Neural crest cell (in vitro differentiated cells): Measurements from ENCODE around the gene SRMS. TPM values are rescaled to one million over a fixed set of nuclear protein-coding genes. Genes with fewer than 3 reads are reported as not detected.
"Not testable (repeated sequence)": the region's sequence is repeated elsewhere in the genome, so short reads cannot be mapped to it uniquely, and the experiment has no call there.

Experiments used
- DNase-seq: peaks from one replicate; pipeline ENCODE4 v3.0.0; 2021; ENCODE audit warnings: low read depth, mixed read lengths, low spot score
- H3K27ac Mint-ChIP-seq: one replicate; pipeline ENCODE4 v1.8.0; 2021; ENCODE audit warnings: mild to moderate bottlenecking, mixed read lengths; ENCODE audit not compliant: unreplicated experiment
- H3K27me3 Mint-ChIP-seq: 2 replicates; pipeline ENCODE4 v1.8.0; 2021; ENCODE audit warnings: low read depth, mild to moderate bottlenecking, mixed read lengths
- H3K36me3 Mint-ChIP-seq: 2 replicates; pipeline ENCODE4 v1.8.0; 2021; ENCODE audit warnings: low read depth, mild to moderate bottlenecking, mixed read lengths
- H3K4me1 Mint-ChIP-seq: 2 replicates; pipeline ENCODE4 v1.8.0; 2021; ENCODE audit warnings: mixed read lengths
- H3K4me3 Mint-ChIP-seq: one replicate; pipeline ENCODE4 v1.8.0; 2021; ENCODE audit warnings: mild to moderate bottlenecking, mixed read lengths
- H3K9me3 Mint-ChIP-seq: 2 replicates; pipeline ENCODE4 v1.8.0; 2021; ENCODE audit warnings: mixed read lengths
- CTCF ChIP-seq: fragments of 200-600 bp; sonication (generic); conservative IDR thresholded peaks from 2 replicates; pipeline ENCODE4 v1.5.0; 2021; ENCODE audit warnings: antibody characterized with exemption, mild to moderate bottlenecking
- total RNA-seq: library from RNA; stranded (reverse); gene quantifications from 2 replicates; pipeline ENCODE4 v1.2.1, GENCODE V29; 2021

The SRMS gene
- total RNA-seq, 1 donor from 2014 or later = not detected

DNA sequence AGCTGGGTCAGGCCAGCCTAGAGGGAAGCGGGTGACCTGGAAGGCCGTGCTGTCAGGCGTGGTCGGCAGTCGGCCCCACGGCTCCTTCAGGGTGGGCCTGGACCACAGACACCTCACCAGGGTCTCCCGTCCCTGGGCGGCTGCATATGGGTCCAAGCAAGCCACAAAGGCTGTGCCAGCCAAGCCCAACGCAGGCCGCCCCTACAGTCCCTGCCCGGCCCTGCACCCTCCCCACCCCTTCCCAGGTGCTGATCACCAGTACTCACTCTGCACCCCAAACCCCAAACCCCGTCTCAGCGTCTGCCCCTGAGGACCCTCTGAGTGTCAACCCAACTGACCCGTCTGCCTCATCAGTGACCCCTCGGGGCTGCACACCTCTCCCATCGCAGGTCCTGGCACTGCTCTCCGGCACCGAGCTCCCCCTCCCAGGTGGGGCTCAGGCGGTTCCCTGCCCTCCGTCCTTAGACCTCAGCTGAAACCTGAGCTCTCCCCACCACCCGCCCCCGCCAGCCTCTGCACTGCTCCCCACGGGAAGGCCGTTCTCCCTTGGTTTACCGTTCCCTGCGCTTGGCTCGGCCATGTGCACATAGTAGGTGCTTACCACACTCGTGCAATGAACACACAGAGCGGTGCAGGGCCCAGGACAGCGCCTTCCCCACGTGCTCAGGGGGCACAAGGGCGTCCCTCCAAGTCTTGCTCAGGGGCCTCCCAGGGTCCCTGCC lies 28.4 kb downstream of the SRMS start:
- DNase-seq = no peak
- peaks cover 8% of the 10 kb centered on the region for H3K4me1 Mint-ChIP-seq
- peaks cover 5% of the 10 kb centered on the region for H3K36me3 Mint-ChIP-seq
- no peaks in the 10 kb centered on the region for H3K9me3 Mint-ChIP-seq
- H3K27me3 Mint-ChIP-seq = peaks cover 26% of the 10 kb centered on the region
- peak overlapping the region; percentile 50 for H3K27ac Mint-ChIP-seq
- TF ChIP-seq CTCF = peak; percentile 12
- H3K4me3 Mint-ChIP-seq = peak overlapping the region; percentile 83

- Mint-ChIP-seq H3K27ac (no peak overlapping the region), H3K9me3 (peaks cover 1% of the 10 kb centered on the region), H3K36me3 (peaks cover 3% of the 10 kb centered on the region), H3K4me1 (peaks cover 4% of the 10 kb centered on the region), H3K4me3 (peak overlapping the region; percentile 83), H3K27me3 (peaks cover 30% of the 10 kb centered on the region)
- no peak for DNase-seq
- TF ChIP-seq CTCF = peak; percentile 38
Observed at GRCh38 chr20:63518351-63518861, 29.1 kb downstream of the SRMS start.

DNA sequence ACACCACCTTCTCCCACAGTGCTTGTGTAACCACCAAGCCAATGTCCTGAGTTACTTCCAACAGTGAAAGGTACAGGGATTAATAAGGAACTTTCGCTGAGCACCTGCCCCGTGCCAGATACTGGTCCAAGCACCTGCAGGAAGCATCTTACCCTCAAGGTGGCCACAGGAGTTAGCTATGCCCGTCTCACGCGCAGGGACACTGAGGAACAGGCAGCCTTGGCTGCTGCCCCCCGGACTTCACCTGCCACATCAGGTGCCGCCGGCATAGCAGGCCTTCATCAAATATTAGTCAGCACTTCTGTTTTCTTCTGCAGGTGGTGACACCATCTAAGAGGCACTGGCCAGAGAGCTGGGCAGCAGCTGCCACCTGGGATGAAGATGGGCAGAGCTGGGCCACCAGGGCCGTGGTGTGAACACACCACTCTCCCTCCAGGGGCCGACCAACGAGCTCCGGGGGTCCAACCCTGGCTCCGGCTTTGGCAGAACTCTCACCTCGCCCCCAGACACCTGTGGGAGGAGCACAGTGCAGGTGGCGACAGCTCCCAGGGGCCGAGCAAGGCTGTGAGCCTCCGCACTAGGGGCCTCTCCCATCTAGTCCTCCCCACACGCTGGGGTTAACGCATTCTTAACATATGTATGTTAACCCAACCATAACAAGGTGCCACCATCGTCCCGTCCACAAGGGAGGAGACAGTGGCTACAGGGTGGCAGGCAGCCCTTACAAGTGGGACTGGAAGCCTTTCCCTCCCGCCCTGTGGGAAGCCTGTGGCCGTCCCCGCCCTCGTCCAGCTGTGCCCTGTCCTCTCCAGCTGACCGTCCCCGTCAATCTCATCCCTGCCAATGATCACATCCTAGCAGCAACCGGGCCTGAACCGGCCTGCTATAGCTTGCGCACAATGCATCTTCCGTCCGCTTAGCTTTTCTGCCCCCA lies 29.9 kb downstream of the SRMS start:
- peaks cover 2% of the 10 kb centered on the region for H3K36me3 Mint-ChIP-seq
- H3K4me1 Mint-ChIP-seq = peaks cover 4% of the 10 kb centered on the region
- H3K27ac Mint-ChIP-seq = no peak overlapping the region
- no peak for TF ChIP-seq CTCF
- peak overlapping the region; percentile 83 for H3K4me3 Mint-ChIP-seq
- no peak for DNase-seq
- peaks cover 38% of the 10 kb centered on the region for H3K27me3 Mint-ChIP-seq
- H3K9me3 Mint-ChIP-seq = peaks cover 4% of the 10 kb centered on the region

GRCh38 chr20:63514520-63514919 lies 33.0 kb downstream of the SRMS start:
- H3K4me1 Mint-ChIP-seq, DNase-seq, H3K36me3 Mint-ChIP-seq, H3K27ac Mint-ChIP-seq, H3K9me3 Mint-ChIP-seq: not testable (repeated sequence)
- Mint-ChIP-seq H3K4me3 (peak overlapping the region; percentile 45), H3K27me3 (peaks cover 52% of the 10 kb centered on the region)

- Mint-ChIP-seq H3K4me1 (no peaks in the 10 kb centered on the region), H3K36me3 (no peaks in the 10 kb centered on the region), H3K9me3 (peaks cover 4% of the 10 kb centered on the region), H3K27ac (no peak overlapping the region), H3K4me3 (no peak overlapping the region), H3K27me3 (peaks cover 50% of the 10 kb centered on the region)
- TF ChIP-seq CTCF = no peak
- DNase-seq = no peak
Observed at GRCh38 chr20:63513207-63513606, 34.3 kb downstream of the SRMS start.
